H1 (cell line): ENCODE results near the gene MACROD2. TPM values are rescaled to one million over a fixed set of nuclear protein-coding genes. Genes with fewer than 3 reads are reported as not detected.

Experiments used
- CTCF ChIA-PET: fragments of 300-600 bp; sonication (Branson Sonifier 250); formaldehyde crosslinking; loops from one replicate; lab custom pipeline; 2021; ENCODE audit not compliant: partially characterized antibody; lab: Charles Lee
- POLR2A ChIA-PET: fragments of 300-600 bp; sonication (Branson Sonifier 250); formaldehyde crosslinking; loops from one replicate; lab custom pipeline; 2021; ENCODE audit warnings: inconsistent platforms; ENCODE audit not compliant: partially characterized antibody; lab: Charles Lee
- DNase-seq, 2 experiments: peaks; one replicate each; pipeline versions ENCODE4 v3.0.0 to v3.0.0-alpha.2; 2010 to 2022; ENCODE audit warnings: low spot score in 2 of 2, low read depth in 1 of 2, mixed read lengths in 1 of 2
- FAIRE-seq: peaks from 2 replicates; lab custom pipeline; 2011; peaks lifted over from hg19 to GRCh38; lab: Jason Lieb, UNC
- H2AFZ ChIP-seq: 2 replicates; pipeline ENCODE4 v1.8.1; 2012; ENCODE audit warnings: low read length, inconsistent platforms
- H2AK5ac ChIP-seq: 2 replicates; pipeline ENCODE4 v1.6.1; 2013; ENCODE audit warnings: low read depth, low read length
- H2BK120ac ChIP-seq: replicated peaks from 2 replicates; pipeline ENCODE3; 2013; ENCODE audit warnings: low read depth, low read length, inconsistent platforms
- H2BK12ac ChIP-seq: 2 replicates; pipeline ENCODE4 v1.6.1; 2013; ENCODE audit warnings: low read depth, low read length
- H2BK15ac ChIP-seq: 2 replicates; pipeline ENCODE4 v1.6.1; 2013; ENCODE audit warnings: low read length
- H2BK20ac ChIP-seq: 2 replicates; pipeline ENCODE4 v1.6.1; 2013; ENCODE audit warnings: low read length
- H2BK5ac ChIP-seq: 2 replicates; pipeline ENCODE4 v1.6.1; 2013; ENCODE audit warnings: low read depth, low read length
- H3K14ac ChIP-seq: 2 replicates; pipeline ENCODE4 v1.6.1; 2013; ENCODE audit warnings: inconsistent platforms; ENCODE audit not compliant: insufficient read length
- H3K18ac ChIP-seq: 2 replicates; pipeline ENCODE4 v1.6.1; 2013; ENCODE audit warnings: low read length; ENCODE audit errors: extremely low read depth
- H3K23ac ChIP-seq: 2 replicates; pipeline ENCODE4 v1.6.1; 2013; ENCODE audit warnings: inconsistent platforms; ENCODE audit not compliant: insufficient read length
- H3K23me2 ChIP-seq: 2 replicates; pipeline ENCODE4 v1.6.1; 2013; ENCODE audit warnings: low read depth, low read length
- H3K27ac ChIP-seq: 2 replicates; pipeline ENCODE4 v1.6.1; 2011; ENCODE audit warnings: low read depth, low read length, inconsistent platforms
- H3K27me3 ChIP-seq, 4 experiments: replicated peaks in 1 of 4; 1 replicate in 1 of 4; 2 replicates in 3 of 4; pipeline versions ENCODE4 v1.6.1 to v1.8.1; 2011 to 2013; ENCODE audit warnings: low read length in 3 of 4, mild to moderate bottlenecking in 3 of 4, inconsistent platforms in 2 of 4, mixed read lengths in 2 of 4, moderate library complexity in 1 of 4; ENCODE audit not compliant: control insufficient read depth in 3 of 4, insufficient read depth in 3 of 4; ENCODE audit errors: extremely low read depth in 1 of 4
- H3K36me3 ChIP-seq, 4 experiments: 2 replicates each; pipeline versions ENCODE4 v1.6.1 to v1.8.1; 2011 to 2013; ENCODE audit warnings: mild to moderate bottlenecking in 4 of 4, low read length in 3 of 4, moderate library complexity in 2 of 4, control low read depth in 1 of 4, inconsistent platforms in 1 of 4; ENCODE audit not compliant: insufficient read depth in 4 of 4, control insufficient read depth in 2 of 4
- H3K4ac ChIP-seq: replicated peaks from 2 replicates; pipeline ENCODE3; 2013; ENCODE audit warnings: low read length, low read depth, mixed read lengths, inconsistent platforms; ENCODE audit not compliant: insufficient read length
- H3K4me1 ChIP-seq, 4 experiments: replicated peaks in 1 of 4; 1 replicate in 1 of 4; 2 replicates in 3 of 4; pipeline versions ENCODE4 v1.6.1 to v1.8.1; 2011 to 2013; ENCODE audit warnings: low read length in 3 of 4, inconsistent platforms in 2 of 4, mixed read lengths in 1 of 4; ENCODE audit not compliant: insufficient read depth in 4 of 4, control insufficient read depth in 3 of 4
- H3K4me2 ChIP-seq, 2 experiments: 2 replicates each; pipeline versions ENCODE4 v1.6.1 to v1.8.1; 2011 to 2013; ENCODE audit warnings: low read depth in 2 of 2, low read length in 2 of 2, control low read depth in 1 of 2, inconsistent platforms in 1 of 2, mild to moderate bottlenecking in 1 of 2; ENCODE audit not compliant: insufficient read depth in 1 of 2
- H3K4me3 ChIP-seq, 4 experiments: fragments of 200-600, 300-600 bp in 1 of 4; sonication (generic), shearing (Covaris generic), sonication (Bioruptor Twin) in 1 of 4; 2 replicates each; pipeline versions ENCODE4 v1.5.1 to v1.8.1; 2011 to 2016; ENCODE audit warnings: low read length in 4 of 4, low read depth in 3 of 4, control low read depth in 2 of 4, inconsistent platforms in 2 of 4, mild to moderate bottlenecking in 2 of 4, mixed read lengths in 1 of 4, moderate library complexity in 1 of 4; ENCODE audit not compliant: insufficient read depth in 2 of 4; ENCODE audit errors: extremely low read depth in 1 of 4
- H3K56ac ChIP-seq: replicated peaks from 2 replicates; pipeline ENCODE3; 2013; ENCODE audit warnings: low read depth, mild to moderate bottlenecking, mixed read lengths, low read length, inconsistent platforms; ENCODE audit not compliant: insufficient read length
- H3K79me1 ChIP-seq: 2 replicates; pipeline ENCODE4 v1.6.1; 2013; ENCODE audit warnings: low read depth, low read length, control low read depth
- H3K79me2 ChIP-seq, 2 experiments: 2 replicates each; pipeline versions ENCODE4 v1.6.1 to v1.8.1; 2012 to 2013; ENCODE audit warnings: low read length in 2 of 2, mild to moderate bottlenecking in 2 of 2, inconsistent platforms in 1 of 2; ENCODE audit not compliant: insufficient read depth in 2 of 2, control insufficient read depth in 1 of 2
- H3K9ac ChIP-seq, 4 experiments: replicated peaks in 1 of 4; 1 replicate in 1 of 4; 2 replicates in 3 of 4; pipeline versions ENCODE4 v1.6.1 to v1.8.1; 2011 to 2013; ENCODE audit warnings: low read depth in 3 of 4, low read length in 3 of 4, control low read depth in 2 of 4, mild to moderate bottlenecking in 2 of 4, moderate library complexity in 2 of 4, inconsistent platforms in 1 of 4; ENCODE audit errors: extremely low read depth in 1 of 4
- H3K9me3 ChIP-seq, 2 experiments: 2 replicates each; pipeline versions ENCODE4 v1.6.1 to v1.8.1; 2012 to 2013; ENCODE audit warnings: mild to moderate bottlenecking in 2 of 2, moderate library complexity in 2 of 2, control low read depth in 1 of 2, inconsistent platforms in 1 of 2, low read depth in 1 of 2, low read length in 1 of 2, mixed read lengths in 1 of 2; ENCODE audit not compliant: insufficient read depth in 2 of 2
- H4K20me1 ChIP-seq, 2 experiments: replicated peaks in 1 of 2; 2 replicates each; pipeline versions ENCODE3 to v1.8.1; 2011 to 2013; ENCODE audit warnings: inconsistent platforms in 2 of 2, low read length in 2 of 2, mild to moderate bottlenecking in 1 of 2; ENCODE audit not compliant: insufficient read depth in 2 of 2, control insufficient read depth in 1 of 2
- H4K5ac ChIP-seq: 2 replicates; pipeline ENCODE4 v1.6.1; 2013; ENCODE audit warnings: low read length, low read depth, mixed read lengths, inconsistent platforms; ENCODE audit not compliant: insufficient read length
- H4K8ac ChIP-seq: 2 replicates; pipeline ENCODE4 v1.8.0; 2013; ENCODE audit warnings: mild to moderate bottlenecking, moderate library complexity, low read length, inconsistent platforms; ENCODE audit not compliant: insufficient read depth; ENCODE audit errors: extremely low read depth
- H4K91ac ChIP-seq: replicated peaks from 2 replicates; pipeline ENCODE3; 2013; ENCODE audit warnings: low read length, mixed read lengths, inconsistent platforms; ENCODE audit not compliant: insufficient read length
- ATF3 ChIP-seq: IDR thresholded peaks from 2 replicates; pipeline ENCODE4 v1.6.1; 2011; ENCODE audit warnings: low read depth, mild to moderate bottlenecking, low read length; ENCODE audit not compliant: insufficient read depth
- CBX5 ChIP-seq: fragments of 300-800, 300-1000 bp; sonication (generic); IDR thresholded peaks from 2 replicates; pipeline ENCODE4 v1.7.1; 2016; ENCODE audit warnings: antibody characterized with exemption, low read length, low read depth
- EGR1 ChIP-seq: IDR thresholded peaks from 2 replicates; pipeline ENCODE4 v1.6.1; 2011; ENCODE audit warnings: low read depth, low read length, borderline replicate concordance
- KDM1A ChIP-seq: fragments of 200-600, 300-600 bp; sonication (generic); IDR thresholded peaks from 2 replicates; pipeline ENCODE4 v1.7.1; 2016; ENCODE audit warnings: mild to moderate bottlenecking, low read length, borderline replicate concordance
- MAX ChIP-seq: IDR thresholded peaks from 2 replicates; pipeline ENCODE4 v1.6.1; 2012; ENCODE audit warnings: inconsistent platforms
- NRF1 ChIP-seq: IDR thresholded peaks from 2 replicates; pipeline ENCODE4 v1.6.1; 2011; ENCODE audit warnings: mild to moderate bottlenecking, low read depth, low read length, improper control_type of control experiment
- POLR2A ChIP-seq, 2 experiments: IDR thresholded peaks; 1 replicate in 1 of 2; 2 replicates in 1 of 2; pipeline ENCODE4 v1.6.1; 2011; ENCODE audit warnings: low read depth in 2 of 2, low read length in 2 of 2, mild to moderate bottlenecking in 2 of 2; ENCODE audit errors: control extremely low read depth in 1 of 2
- POU5F1 ChIP-seq: IDR thresholded peaks from 2 replicates; pipeline ENCODE4 v1.6.1; 2011; ENCODE audit warnings: low read depth, mild to moderate bottlenecking, low read length, moderate library complexity
- RNF2 ChIP-seq: fragments of 200-900, 300-1000 bp; sonication (generic); IDR thresholded peaks from 2 replicates; pipeline ENCODE4 v1.7.1; 2016; ENCODE audit warnings: borderline replicate concordance, low read depth, mild to moderate bottlenecking, antibody characterized with exemption, low read length; ENCODE audit not compliant: poor library complexity, severe bottlenecking; ENCODE audit errors: missing control alignments
- SAP30 ChIP-seq: fragments of 300-600 bp; sonication (generic); IDR thresholded peaks from 2 replicates; pipeline ENCODE4 v1.7.1; 2012; ENCODE audit warnings: low read length, moderate library complexity, mild to moderate bottlenecking, inconsistent platforms; ENCODE audit not compliant: insufficient read depth, insufficient replicate concordance
- SIN3A ChIP-seq, 2 experiments: IDR thresholded peaks in 1 of 2; conservative IDR thresholded peaks in 1 of 2; 2 replicates each; pipeline ENCODE4 v1.6.1; 2011 to 2012; ENCODE audit warnings: low read length in 2 of 2, improper control_type of control experiment in 1 of 2, low read depth in 1 of 2, mild to moderate bottlenecking in 1 of 2
- SP1 ChIP-seq: IDR thresholded peaks from 2 replicates; pipeline ENCODE4 v1.6.1; 2011; ENCODE audit warnings: low read depth, low read length
- SRF ChIP-seq: IDR thresholded peaks from 2 replicates; pipeline ENCODE4 v1.6.1; 2011; ENCODE audit warnings: mild to moderate bottlenecking, low read depth, low read length, moderate library complexity
- TEAD4 ChIP-seq: IDR thresholded peaks from 2 replicates; pipeline ENCODE4 v1.6.1; 2012; ENCODE audit warnings: low read depth, low read length, inconsistent platforms, mixed read lengths
- WGBS, 2 experiments: shearing (Covaris generic) in 1 of 2; methylation state at CpG; one replicate each; pipeline versions ENCODE4 v1.1.6 to v1.1.7; 2013 to 2015; ENCODE audit warnings: low lambda C conversion rate in 2 of 2, mixed read lengths in 2 of 2, inconsistent platforms in 1 of 2, low coverage in 1 of 2, missing lambda C conversion rate in 1 of 2; ENCODE audit not compliant: insufficient replicate concordance in 2 of 2, insufficient coverage in 1 of 2, insufficient read length in 1 of 2; ENCODE audit errors: extremely low coverage in 1 of 2, missing lambda C conversion rate in 1 of 2; 5-methylcytosine and 5-hydroxymethylcytosine counted together
- polyA plus RNA-seq, 7 experiments: library from polyadenylated mRNA; depleted of rRNA in 3 of 7; stranded (reverse) in 5 of 7; unstranded in 2 of 7; fragments of >200 nt in 5 of 7; fragments of 200-250 nt in 2 of 7; gene quantifications; 1 replicate in 5 of 7; 2 replicates in 1 of 7; 4 replicates in 1 of 7; pipeline versions ENCODE4 v1.2.1 to v1.2.3, GENCODE V29; 2011 to 2013; ENCODE audit warnings: missing spikeins in 2 of 7, mixed read lengths in 2 of 7
- total RNA-seq: library from RNA; stranded (reverse); fragmentation: NEBNext Ultra II Directional; extraction: Animal tissue kit (Norgen Biotek cat#: 25700); gene quantifications from 2 replicates; pipeline ENCODE4 v1.2.1, GENCODE V29; 2021

Gene MACROD2
- total and polyA plus RNA-seq, 2 of the 8 experiments (the other 6 are each of a cell fraction or from before 2014, with no cell fraction given) = 0.70 to 3.9 TPM

DNA sequence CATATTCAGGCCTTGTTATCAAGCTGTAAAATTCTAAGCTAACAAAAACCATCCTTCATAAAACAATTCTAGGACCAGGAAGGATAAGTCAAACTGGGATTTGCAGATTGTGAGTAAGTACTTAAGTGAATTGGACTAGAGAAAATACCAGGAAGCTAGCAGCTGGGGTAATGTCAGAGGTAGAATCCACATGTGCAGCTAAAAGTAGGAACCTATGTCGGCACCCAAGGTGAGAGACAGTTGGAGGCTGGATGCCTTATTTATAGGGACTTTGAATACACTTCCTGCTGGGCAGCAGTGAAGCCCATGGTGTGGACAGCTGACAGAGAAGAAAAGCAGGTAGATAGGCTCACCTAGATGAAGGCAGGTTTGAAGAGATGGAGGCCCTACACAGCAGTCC lies 214.8 kb downstream of the MACROD2 start:
- no peak overlapping the region for H2AFZ ChIP-seq
- no peak overlapping the region for H3K56ac ChIP-seq
- H3K18ac ChIP-seq = no peak overlapping the region
- no peak overlapping the region for H2AK5ac ChIP-seq
- H3K36me3 ChIP-seq = no peaks in the 10 kb centered on the region
- no peak overlapping the region for H2BK15ac ChIP-seq
- FAIRE-seq = no peak
- ChIA-PET POLR2A (no interaction called here), CTCF (interaction anchor here (1.4 to 4.3 kb wide), 2 partner anchors 13 to 16 kb away, joined by 3 to 18 read pairs; no protein-coding TSS in a partner anchor)
- no peaks in the 10 kb centered on the region for H3K27me3 ChIP-seq
- no peak overlapping the region for H3K23ac ChIP-seq
- no peak overlapping the region for H3K9ac ChIP-seq
- no peak overlapping the region for H3K4me3 ChIP-seq
- no peak overlapping the region for H2BK5ac ChIP-seq
- no peaks in the 10 kb centered on the region for H3K79me1 ChIP-seq
- H2BK120ac ChIP-seq = no peak overlapping the region
- no peaks in the 10 kb centered on the region for H3K23me2 ChIP-seq
- H4K20me1 ChIP-seq = no peaks in the 10 kb centered on the region
- H3K9me3 ChIP-seq = no peaks in the 10 kb centered on the region
- H4K5ac ChIP-seq = no peak overlapping the region
- no peak overlapping the region for H3K27ac ChIP-seq
- no peak overlapping the region for H2BK20ac ChIP-seq
- no peaks in the 10 kb centered on the region for H3K79me2 ChIP-seq
- no peak overlapping the region for H3K14ac ChIP-seq
- no peak overlapping the region for H3K4ac ChIP-seq
- no peak overlapping the region for H3K4me2 ChIP-seq
- no peak overlapping the region for H4K8ac ChIP-seq
- no peak overlapping the region for H4K91ac ChIP-seq
- 75% methylated on average over 1 of the region's 1 CpG; no CpG with 5 or more reads in 1 of the 2 experiments for WGBS, 2 experiments
- no peak for DNase-seq
- H2BK12ac ChIP-seq = no peak overlapping the region
- H3K4me1 ChIP-seq = no peaks in the 10 kb centered on the region
- TF ChIP-seq SRF (no peak), CBX5 (no peak), MAX (no peak), NRF1 (no peak), EGR1 (no peak), TEAD4 (no peak), POLR2A (IDR thresholded peaks at IDR 0.05; ENCODE audit: control extremely low read depth in 1 of 2, low read depth in 2 of 2, low read length in 2 of 2) (no peak), SAP30 (no peak), POU5F1 (no peak), SIN3A (conservative IDR thresholded peaks at IDR 0.05 in 1 of 2, IDR thresholded peaks at IDR 0.05 in 1 of 2; ENCODE audit: low read depth in 1 of 2, low read length in 2 of 2) (no peak), KDM1A (no peak), ATF3 (no peak), RNF2 (no peak), SP1 (no peak)
